Neural cell (in vitro differentiated cells): ENCODE results near the gene VSIG10L2. TPM values are rescaled to one million over a fixed set of nuclear protein-coding genes. Genes with fewer than 3 reads are reported as not detected.

Experiments used
- H2AFZ ChIP-seq: fragments of 200-600, 300-800 bp; sonication (generic), shearing (Covaris generic); 2 replicates; pipeline ENCODE4 v1.6.0; 2014; ENCODE audit warnings: low read depth, mild to moderate bottlenecking, antibody characterized with exemption, low read length, moderate library complexity
- H3F3A ChIP-seq: fragments of 200-600 bp; shearing (Covaris generic); 2 replicates; pipeline ENCODE4 v1.6.1; 2016; ENCODE audit warnings: mild to moderate bottlenecking, moderate library complexity, mixed read lengths, antibody characterized with exemption, low read length; ENCODE audit not compliant: insufficient read depth, poor library complexity, severe bottlenecking
- H3K27ac ChIP-seq: fragments of 200-600, 300-800 bp; sonication (generic), shearing (Covaris generic); 2 replicates; pipeline ENCODE4 v1.5.1; 2014; ENCODE audit warnings: mild to moderate bottlenecking, low read length, moderate library complexity
- H3K27me3 ChIP-seq: fragments of 300-800, 200-600 bp; sonication (generic), shearing (Covaris generic); 2 replicates; pipeline ENCODE4 v1.6.0; 2014; ENCODE audit warnings: mild to moderate bottlenecking, low read depth, low read length, moderate library complexity; ENCODE audit not compliant: insufficient read depth
- H3K36me3 ChIP-seq: fragments of 300-800, 200-600 bp; sonication (generic), shearing (Covaris generic); 2 replicates; pipeline ENCODE4 v1.5.1; 2014; ENCODE audit warnings: mild to moderate bottlenecking, antibody characterized with exemption, low read length, moderate library complexity; ENCODE audit not compliant: insufficient read depth
- H3K4me2 ChIP-seq: fragments of 300-800, 200-600 bp; sonication (generic), shearing (Covaris generic); 2 replicates; pipeline ENCODE4 v1.6.0; 2014; ENCODE audit warnings: mild to moderate bottlenecking, low read length
- H3K4me3 ChIP-seq: fragments of 300-800, 200-600 bp; sonication (generic), shearing (Covaris generic); 2 replicates; pipeline ENCODE4 v1.5.1; 2014; ENCODE audit warnings: mild to moderate bottlenecking, low read length, moderate library complexity
- H3K79me2 ChIP-seq: fragments of 200-600 bp; shearing (Covaris generic); replicated peaks from 2 replicates; pipeline ENCODE4 v1.6.0; 2014; ENCODE audit warnings: mild to moderate bottlenecking, low read length, moderate library complexity; ENCODE audit not compliant: insufficient read depth
- H3K9ac ChIP-seq: fragments of 300-800, 200-600 bp; sonication (generic), shearing (Covaris generic); 2 replicates; pipeline ENCODE4 v1.6.1; 2016; ENCODE audit warnings: mild to moderate bottlenecking, low read length, mixed read lengths
- H3K9me2 ChIP-seq: fragments of 200-600 bp; shearing (Covaris generic); 2 replicates; pipeline ENCODE4 v1.6.1; 2016; ENCODE audit warnings: mild to moderate bottlenecking, low read length, mixed read lengths; ENCODE audit not compliant: insufficient read depth
- H3K9me3 ChIP-seq: fragments of 200-600, 300-800 bp; sonication (generic), shearing (Covaris generic); 2 replicates; pipeline ENCODE4 v1.6.1; 2016; ENCODE audit warnings: mild to moderate bottlenecking, mixed run types, low read length, moderate library complexity, mixed read lengths
- H4K20me1 ChIP-seq: fragments of 200-600 bp; shearing (Covaris generic); 2 replicates; pipeline ENCODE4 v1.6.1; 2016; ENCODE audit warnings: mild to moderate bottlenecking, mixed run types; ENCODE audit not compliant: insufficient read depth
- EP300 ChIP-seq: fragments of 450-650 bp; conservative IDR thresholded peaks from 2 replicates; pipeline ENCODE4 v1.6.1; 2014; ENCODE audit warnings: antibody characterized with exemption, mild to moderate bottlenecking, moderate library complexity; ENCODE audit not compliant: poor library complexity, severe bottlenecking
- EZH2 ChIP-seq: fragments of 200-600, 300-800 bp; shearing (Covaris generic), sonication (generic); IDR thresholded peaks from 2 replicates; pipeline ENCODE4 v1.6.1; 2014; ENCODE audit warnings: antibody characterized with exemption, low read length, borderline replicate concordance, mild to moderate bottlenecking; ENCODE audit not compliant: insufficient read depth, poor library complexity, severe bottlenecking
- MXI1 ChIP-seq: fragments of 450-650 bp; conservative IDR thresholded peaks from 2 replicates; pipeline ENCODE4 v1.6.1; 2014; ENCODE audit warnings: antibody characterized with exemption, mild to moderate bottlenecking; ENCODE audit not compliant: poor library complexity, severe bottlenecking
- POLR2AphosphoS5 ChIP-seq: IDR thresholded peaks from 2 replicates; pipeline ENCODE4 v1.6.1; 2012
- RAD21 ChIP-seq: fragments of 450-650 bp; conservative IDR thresholded peaks from 2 replicates; pipeline ENCODE4 v1.6.1; 2014; ENCODE audit warnings: antibody characterized with exemption, mild to moderate bottlenecking, moderate library complexity
- SMC3 ChIP-seq: fragments of 450-650 bp; conservative IDR thresholded peaks from 2 replicates; pipeline ENCODE4 v1.6.1; 2014; ENCODE audit warnings: antibody characterized with exemption, mild to moderate bottlenecking, moderate library complexity; ENCODE audit not compliant: poor library complexity
- TAF1 ChIP-seq: IDR thresholded peaks from 2 replicates; pipeline ENCODE4 v1.6.1; 2012; ENCODE audit warnings: low read depth
- polyA plus RNA-seq: library from polyadenylated mRNA; depleted of rRNA; stranded (reverse); fragments of >200 nt; gene quantifications from 2 replicates; pipeline ENCODE4 v1.2.3, GENCODE V29; 2014
- TF ChIP-seq, protein P1 (sequence below): IDR thresholded peaks from 2 replicates; pipeline ENCODE4 v1.6.1; 2012; ENCODE audit warnings: borderline replicate concordance
- TF ChIP-seq, protein P2 (sequence below): fragments of 450-650 bp; IDR thresholded peaks from 2 replicates; pipeline ENCODE4 v1.5.1; 2014; ENCODE audit warnings: antibody characterized with exemption, mild to moderate bottlenecking, moderate library complexity; ENCODE audit not compliant: poor library complexity, severe bottlenecking

Gene VSIG10L2
- polyA plus RNA-seq, 1 donor from 2014 or later = not detected

DNA sequence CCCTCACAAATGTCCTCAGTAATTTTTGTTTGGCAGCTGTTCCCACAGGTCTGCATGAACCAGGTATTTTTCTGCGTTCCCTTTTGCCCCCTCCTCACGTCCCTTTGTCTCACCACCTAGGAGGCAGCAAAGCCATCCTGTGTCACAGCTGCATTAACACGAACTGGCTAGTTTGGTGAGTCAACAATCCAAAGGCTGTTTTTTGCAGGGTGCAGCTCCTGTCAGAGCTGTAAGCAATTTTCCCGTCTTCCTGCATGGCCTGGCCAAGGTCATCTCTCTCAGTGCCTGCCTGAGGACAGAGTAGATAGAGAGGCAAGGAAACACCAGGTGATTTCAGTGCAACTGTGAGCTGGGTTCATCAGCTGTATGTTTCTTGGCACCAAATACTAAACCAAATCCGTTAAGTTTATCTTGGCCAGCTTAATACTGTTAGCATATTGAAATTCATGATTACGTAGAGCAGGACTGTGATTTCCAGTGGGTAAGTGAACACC is 20.6 kb upstream of the VSIG10L2 start:
- no peak overlapping the region for H3K27ac ChIP-seq
- no peak overlapping the region for H2AFZ ChIP-seq
- H4K20me1 ChIP-seq = no peaks in the 10 kb centered on the region
- H3K9me2 ChIP-seq = no peaks in the 10 kb centered on the region
- no peaks in the 10 kb centered on the region for H3F3A ChIP-seq
- no peak overlapping the region for H3K4me3 ChIP-seq
- no peaks in the 10 kb centered on the region for H3K27me3 ChIP-seq
- H3K36me3 ChIP-seq = no peaks in the 10 kb centered on the region
- no peak overlapping the region for H3K9ac ChIP-seq
- TF ChIP-seq MXI1 (no peak), EP300 (no peak), SMC3 (no peak), POLR2AphosphoS5 (no peak), RAD21 (no peak), EZH2 (no peak), TAF1 (no peak)
- TF ChIP-seq, protein P1, sequence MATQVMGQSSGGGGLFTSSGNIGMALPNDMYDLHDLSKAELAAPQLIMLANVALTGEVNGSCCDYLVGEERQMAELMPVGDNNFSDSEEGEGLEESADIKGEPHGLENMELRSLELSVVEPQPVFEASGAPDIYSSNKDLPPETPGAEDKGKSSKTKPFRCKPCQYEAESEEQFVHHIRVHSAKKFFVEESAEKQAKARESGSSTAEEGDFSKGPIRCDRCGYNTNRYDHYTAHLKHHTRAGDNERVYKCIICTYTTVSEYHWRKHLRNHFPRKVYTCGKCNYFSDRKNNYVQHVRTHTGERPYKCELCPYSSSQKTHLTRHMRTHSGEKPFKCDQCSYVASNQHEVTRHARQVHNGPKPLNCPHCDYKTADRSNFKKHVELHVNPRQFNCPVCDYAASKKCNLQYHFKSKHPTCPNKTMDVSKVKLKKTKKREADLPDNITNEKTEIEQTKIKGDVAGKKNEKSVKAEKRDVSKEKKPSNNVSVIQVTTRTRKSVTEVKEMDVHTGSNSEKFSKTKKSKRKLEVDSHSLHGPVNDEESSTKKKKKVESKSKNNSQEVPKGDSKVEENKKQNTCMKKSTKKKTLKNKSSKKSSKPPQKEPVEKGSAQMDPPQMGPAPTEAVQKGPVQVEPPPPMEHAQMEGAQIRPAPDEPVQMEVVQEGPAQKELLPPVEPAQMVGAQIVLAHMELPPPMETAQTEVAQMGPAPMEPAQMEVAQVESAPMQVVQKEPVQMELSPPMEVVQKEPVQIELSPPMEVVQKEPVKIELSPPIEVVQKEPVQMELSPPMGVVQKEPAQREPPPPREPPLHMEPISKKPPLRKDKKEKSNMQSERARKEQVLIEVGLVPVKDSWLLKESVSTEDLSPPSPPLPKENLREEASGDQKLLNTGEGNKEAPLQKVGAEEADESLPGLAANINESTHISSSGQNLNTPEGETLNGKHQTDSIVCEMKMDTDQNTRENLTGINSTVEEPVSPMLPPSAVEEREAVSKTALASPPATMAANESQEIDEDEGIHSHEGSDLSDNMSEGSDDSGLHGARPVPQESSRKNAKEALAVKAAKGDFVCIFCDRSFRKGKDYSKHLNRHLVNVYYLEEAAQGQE = no peak
- TF ChIP-seq, protein P2, sequence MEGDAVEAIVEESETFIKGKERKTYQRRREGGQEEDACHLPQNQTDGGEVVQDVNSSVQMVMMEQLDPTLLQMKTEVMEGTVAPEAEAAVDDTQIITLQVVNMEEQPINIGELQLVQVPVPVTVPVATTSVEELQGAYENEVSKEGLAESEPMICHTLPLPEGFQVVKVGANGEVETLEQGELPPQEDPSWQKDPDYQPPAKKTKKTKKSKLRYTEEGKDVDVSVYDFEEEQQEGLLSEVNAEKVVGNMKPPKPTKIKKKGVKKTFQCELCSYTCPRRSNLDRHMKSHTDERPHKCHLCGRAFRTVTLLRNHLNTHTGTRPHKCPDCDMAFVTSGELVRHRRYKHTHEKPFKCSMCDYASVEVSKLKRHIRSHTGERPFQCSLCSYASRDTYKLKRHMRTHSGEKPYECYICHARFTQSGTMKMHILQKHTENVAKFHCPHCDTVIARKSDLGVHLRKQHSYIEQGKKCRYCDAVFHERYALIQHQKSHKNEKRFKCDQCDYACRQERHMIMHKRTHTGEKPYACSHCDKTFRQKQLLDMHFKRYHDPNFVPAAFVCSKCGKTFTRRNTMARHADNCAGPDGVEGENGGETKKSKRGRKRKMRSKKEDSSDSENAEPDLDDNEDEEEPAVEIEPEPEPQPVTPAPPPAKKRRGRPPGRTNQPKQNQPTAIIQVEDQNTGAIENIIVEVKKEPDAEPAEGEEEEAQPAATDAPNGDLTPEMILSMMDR = no peak
- H3K79me2 ChIP-seq = no peaks in the 10 kb centered on the region
- H3K9me3 ChIP-seq = no peaks in the 10 kb centered on the region
- no peak overlapping the region for H3K4me2 ChIP-seq

GRCh38 chr11:125925804-125926203 is 20.0 kb upstream of the VSIG10L2 start:
- Histone ChIP-seq H3K36me3 (no peaks in the 10 kb centered on the region), H3K9ac (no peak overlapping the region), H4K20me1 (no peaks in the 10 kb centered on the region), H3K27ac (no peak overlapping the region), H3K79me2 (no peaks in the 10 kb centered on the region), H3F3A (no peaks in the 10 kb centered on the region), H2AFZ (no peak overlapping the region), H3K4me2 (no peak overlapping the region), H3K27me3 (no peaks in the 10 kb centered on the region), H3K9me3 (no peaks in the 10 kb centered on the region), H3K4me3 (no peak overlapping the region), H3K9me2 (no peaks in the 10 kb centered on the region)
- no peak for TF ChIP-seq EZH2
- TF ChIP-seq POLR2AphosphoS5 = no peak
- TF ChIP-seq, protein P1 = no peak
- no peak for TF ChIP-seq RAD21
- no peak for TF ChIP-seq MXI1
- no peak for TF ChIP-seq EP300
- no peak for TF ChIP-seq SMC3
